Measurements from ENCODE around the gene ARF1.

GRCh38 chr1:228062085-228062791 is 20.3 kb upstream of the ARF1 start:
- no peak for TF ChIP-seq POLR2A (IDR thresholded peaks at IDR 0.05; ENCODE audit: extremely low read depth, insufficient read length)
- no peak for TF ChIP-seq CTCF (IDR thresholded peaks at IDR 0.05; ENCODE audit: low read depth, low read length)

Measured in NB4 (cell line).